ENCODE data around the gene ATP12A. TPM values are rescaled to one million over a fixed set of nuclear protein-coding genes. Genes with fewer than 3 reads are reported as not detected.

The ATP12A gene
- total and polyA plus RNA-seq, 12 donors, result not detected

DNA sequence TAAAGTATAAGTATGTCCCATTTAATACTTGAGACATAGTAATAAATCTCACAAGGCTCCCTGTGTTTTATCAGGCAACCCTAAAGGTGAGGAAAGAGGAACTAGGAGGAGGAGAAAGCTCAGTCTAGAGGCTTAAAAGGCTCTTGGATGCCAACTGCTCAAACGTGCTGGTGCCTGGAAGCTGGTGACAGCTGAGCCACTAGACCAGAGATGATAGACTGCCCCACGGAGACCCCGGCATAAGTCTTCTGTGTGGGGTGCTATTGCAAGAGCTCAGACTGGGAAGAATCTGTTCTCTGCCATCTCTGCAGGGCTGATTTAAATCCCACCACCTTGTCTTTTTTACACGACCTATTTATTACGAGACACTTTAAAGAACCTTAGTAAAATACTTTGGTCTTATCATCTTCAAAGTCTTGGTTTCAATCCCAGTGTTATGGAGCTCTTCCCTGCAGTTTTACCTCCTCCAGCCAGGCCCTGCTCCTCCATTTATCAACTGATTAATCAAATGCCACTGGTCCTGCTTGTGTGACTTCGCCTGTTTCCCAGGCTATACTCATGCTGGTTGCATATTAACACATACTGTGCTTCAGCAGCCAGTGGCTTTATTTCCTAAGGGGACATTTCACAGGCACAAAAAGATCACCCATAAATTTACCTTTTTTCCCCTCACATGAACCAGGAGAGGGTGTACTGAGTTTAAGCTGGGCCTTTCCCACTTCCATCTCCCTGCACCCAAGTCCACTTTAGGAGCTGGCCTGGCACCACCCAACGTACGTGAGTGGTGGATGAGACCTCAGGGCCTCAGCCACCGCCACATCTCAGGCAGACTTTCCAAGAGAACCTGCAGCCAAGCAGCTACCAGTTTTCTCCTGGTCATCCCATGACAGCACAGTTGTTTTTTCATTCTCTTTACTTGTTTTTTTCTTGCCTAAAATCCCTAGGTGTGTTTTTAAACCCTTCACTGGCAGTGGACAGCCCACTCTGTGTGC, 7.8 kb upstream of the ATP12A start:
- TF ChIP-seq, protein P1, sequence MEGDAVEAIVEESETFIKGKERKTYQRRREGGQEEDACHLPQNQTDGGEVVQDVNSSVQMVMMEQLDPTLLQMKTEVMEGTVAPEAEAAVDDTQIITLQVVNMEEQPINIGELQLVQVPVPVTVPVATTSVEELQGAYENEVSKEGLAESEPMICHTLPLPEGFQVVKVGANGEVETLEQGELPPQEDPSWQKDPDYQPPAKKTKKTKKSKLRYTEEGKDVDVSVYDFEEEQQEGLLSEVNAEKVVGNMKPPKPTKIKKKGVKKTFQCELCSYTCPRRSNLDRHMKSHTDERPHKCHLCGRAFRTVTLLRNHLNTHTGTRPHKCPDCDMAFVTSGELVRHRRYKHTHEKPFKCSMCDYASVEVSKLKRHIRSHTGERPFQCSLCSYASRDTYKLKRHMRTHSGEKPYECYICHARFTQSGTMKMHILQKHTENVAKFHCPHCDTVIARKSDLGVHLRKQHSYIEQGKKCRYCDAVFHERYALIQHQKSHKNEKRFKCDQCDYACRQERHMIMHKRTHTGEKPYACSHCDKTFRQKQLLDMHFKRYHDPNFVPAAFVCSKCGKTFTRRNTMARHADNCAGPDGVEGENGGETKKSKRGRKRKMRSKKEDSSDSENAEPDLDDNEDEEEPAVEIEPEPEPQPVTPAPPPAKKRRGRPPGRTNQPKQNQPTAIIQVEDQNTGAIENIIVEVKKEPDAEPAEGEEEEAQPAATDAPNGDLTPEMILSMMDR (IDR thresholded peaks at IDR 0.05), result no peak

DNA sequence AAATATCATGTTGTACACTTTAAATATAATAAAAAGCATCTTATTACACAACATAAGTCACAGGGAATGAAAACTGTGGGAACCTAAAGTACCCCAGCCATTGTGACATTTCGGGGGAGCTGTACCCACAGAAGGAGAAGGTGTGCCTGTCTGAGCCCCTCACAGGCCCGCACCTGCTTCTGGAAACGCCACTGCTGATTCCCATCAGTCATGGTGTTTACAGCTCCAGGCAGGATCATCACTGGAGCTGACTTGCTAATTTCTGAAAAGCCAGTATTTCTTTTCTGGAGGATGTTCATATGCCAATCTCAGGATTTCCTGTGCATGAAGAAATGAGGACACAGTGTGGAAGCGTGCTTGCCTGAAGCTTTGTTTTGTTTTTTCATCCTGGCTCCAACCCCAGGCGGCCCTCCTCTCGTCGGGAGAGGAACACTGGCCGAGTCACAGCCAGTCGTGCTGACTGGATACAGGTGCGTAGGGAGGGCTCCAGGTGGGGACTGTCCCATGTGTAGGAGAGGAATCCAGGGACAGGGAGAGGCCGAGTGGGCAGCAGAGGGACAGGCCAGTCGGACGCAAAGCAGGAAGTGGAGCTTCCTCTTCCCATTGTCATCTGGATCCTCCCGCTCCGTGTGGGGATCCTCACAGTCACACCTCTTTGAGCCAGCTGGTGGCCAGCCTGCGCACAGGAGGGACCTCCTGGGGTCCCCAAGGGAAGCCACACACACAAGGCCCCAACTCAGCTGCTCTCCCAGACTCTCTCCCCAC, 4.2 kb upstream of the ATP12A start:
- DNase-seq, result no peak
- H3K27me3 ChIP-seq, result peaks cover 12 to 54% (median 45%) of the 10 kb centered on the region in 7 donors
- intact Hi-C loops (cut with DNase I), result loop anchor here in 4 of 10 donors (10.0 kb wide), 1 partner anchor 101 kb away; no protein-coding TSS in a partner anchor
- 61 to 63% methylated on average over 16 of the region's 16 CpGs for WGBS, 2 donors
- no peaks in the 10 kb centered on the region for H3K36me3 ChIP-seq
- no peaks in the 10 kb centered on the region for H3K9me3 ChIP-seq
- TF ChIP-seq, protein P1 (IDR thresholded peaks at IDR 0.05), result no peak
- H3K4me1 ChIP-seq, result peaks cover 0 to 22% (median 18%) of the 10 kb centered on the region in 9 donors
- no peak overlapping the region for H3K27ac ChIP-seq
- peak in 1 of 8 donors; percentile 33 for ATAC-seq
- H3K4me3 ChIP-seq, result no peak overlapping the region

More for the DNA sequence above, 7.8 kb upstream of the ATP12A start:
- Histone ChIP-seq H3K27ac (no peak overlapping the region), H3K36me3 (no peaks in the 10 kb centered on the region), H3K9me3 (no peaks in the 10 kb centered on the region), H3K27me3 (peaks cover 0 to 33% (median 13%) of the 10 kb centered on the region in 7 donors), H3K4me1 (peaks cover 0 to 12% (median 7%) of the 10 kb centered on the region in 9 donors), H3K4me3 (no peak overlapping the region)
- intact Hi-C loops (cut with DNase I), result loop anchor here in 4 of 10 donors (5.0 to 10.0 kb wide), 2 partner anchors 98 to 360 kb away; no protein-coding TSS in a partner anchor
- ATAC-seq, result no peak
- WGBS, 2 donors, result 71 to 76% methylated on average over 9 of the region's 9 CpGs
- no peak for DNase-seq

DNA sequence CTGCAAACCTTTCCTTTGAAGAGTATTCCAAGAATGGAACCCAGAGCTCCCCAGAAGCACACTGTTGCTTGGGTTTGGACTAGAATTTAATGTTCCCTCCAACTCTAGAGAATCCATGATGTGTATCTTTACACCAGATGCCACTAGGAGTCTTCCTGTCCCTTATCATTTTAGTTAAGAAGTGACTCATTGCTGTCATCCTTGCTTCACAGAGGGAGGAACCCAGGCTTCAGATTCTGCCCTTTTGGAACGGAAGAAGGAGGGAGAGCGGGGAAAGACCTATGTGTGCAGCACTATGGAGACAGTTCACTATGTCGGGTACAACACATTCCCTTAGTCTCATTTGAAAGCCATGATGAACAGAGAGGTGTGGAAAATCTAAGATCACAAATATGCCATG, 2.1 kb upstream of the ATP12A start:
- H3K27me3 ChIP-seq, result peaks cover 12 to 59% (median 51%) of the 10 kb centered on the region in 7 donors
- no peak for DNase-seq
- H3K27ac ChIP-seq, result no peak overlapping the region
- TF ChIP-seq, protein P1 (IDR thresholded peaks at IDR 0.05), result no peak
- peaks cover 0 to 12% (median 11%) of the 10 kb centered on the region in 9 donors for H3K4me1 ChIP-seq
- WGBS, 2 donors, result 76 to 81% methylated on average over 3 of the region's 3 CpGs
- H3K36me3 ChIP-seq, result no peaks in the 10 kb centered on the region
- intact Hi-C loops (cut with DNase I), result loop anchor here in 4 of 10 donors (10.0 kb wide), 1 partner anchor 103 kb away; no protein-coding TSS in a partner anchor
- no peak for ATAC-seq
- H3K4me3 ChIP-seq, result no peak overlapping the region
- H3K9me3 ChIP-seq, result no peaks in the 10 kb centered on the region

DNA sequence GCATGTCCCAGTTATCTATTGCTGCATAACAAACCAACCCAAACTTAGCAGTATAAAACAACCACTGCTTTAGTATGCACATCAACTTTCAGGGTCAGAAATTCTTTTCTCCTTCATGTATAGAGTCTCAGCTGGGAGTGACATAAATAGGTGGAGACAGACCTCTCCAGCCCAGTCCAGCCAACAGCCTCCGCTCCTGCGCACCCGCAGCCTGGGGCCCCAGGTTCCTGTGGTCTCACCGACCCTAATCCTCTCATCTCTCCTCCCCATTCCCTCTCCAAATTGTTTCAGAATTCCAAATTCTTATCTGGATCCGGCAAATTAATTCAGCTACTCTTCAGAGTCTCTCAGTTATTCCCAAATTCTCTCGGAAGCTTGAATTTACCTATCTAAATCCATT, 522 bp upstream of the ATP12A start:
- no peak overlapping the region for H3K27ac ChIP-seq
- no peak overlapping the region for H3K4me3 ChIP-seq
- no peak for DNase-seq
- H3K27me3 ChIP-seq, result peaks cover 12 to 59% (median 51%) of the 10 kb centered on the region in 7 donors
- no peaks in the 10 kb centered on the region for H3K9me3 ChIP-seq
- ATAC-seq, result no peak
- WGBS, 2 donors, result 52 to 55% methylated on average over 6 of the region's 6 CpGs
- intact Hi-C loops (cut with DNase I), result loop anchor here in 4 of 10 donors (10.0 kb wide), 2 partner anchors 55 to 105 kb away; no protein-coding TSS in a partner anchor
- TF ChIP-seq, protein P1 (IDR thresholded peaks at IDR 0.05), result no peak
- H3K4me1 ChIP-seq, result peaks cover 0 to 26% (median 12%) of the 10 kb centered on the region in 9 donors
- no peaks in the 10 kb centered on the region for H3K36me3 ChIP-seq

Measured in heart right ventricle (tissue), 16 donors.